IgD-negative memory B cell (primary cell): ENCODE measurements around the gene PRCD. TPM values are rescaled to one million over a fixed set of nuclear protein-coding genes. Genes with fewer than 3 reads are reported as not detected.

Experiments
- H3K27ac Mint-ChIP-seq, 3 donors: one replicate each; pipeline ENCODE4 v1.8.0; 2020 to 2022; ENCODE audit warnings: mild to moderate bottlenecking in 3 of 3, mixed read lengths in 3 of 3, moderate library complexity in 1 of 3
- H3K27me3 Mint-ChIP-seq: one replicate; pipeline ENCODE4 v1.8.0; 2021; ENCODE audit warnings: mixed read lengths
- H3K36me3 Mint-ChIP-seq: one replicate; pipeline ENCODE4 v1.8.0; 2020; ENCODE audit warnings: mild to moderate bottlenecking, mixed read lengths
- H3K4me1 Mint-ChIP-seq, 3 donors: one replicate each; pipeline ENCODE4 v1.8.0; 2020 to 2022; ENCODE audit warnings: mixed read lengths in 3 of 3, mild to moderate bottlenecking in 1 of 3
- H3K4me3 Mint-ChIP-seq, 4 donors: one replicate each; pipeline ENCODE4 v1.8.0; 2020 to 2022; ENCODE audit warnings: mild to moderate bottlenecking in 4 of 4, mixed read lengths in 4 of 4, moderate library complexity in 3 of 4
- H3K9me3 Mint-ChIP-seq, 3 donors: one replicate each; pipeline ENCODE4 v1.8.0; 2020 to 2021; ENCODE audit warnings: mixed read lengths in 3 of 3, mild to moderate bottlenecking in 1 of 3
- polyA plus RNA-seq: library from polyadenylated mRNA; unstranded; fragments of 300-500 nt; fragmentation: Illumina TruSeq; gene quantifications from one replicate; pipeline ENCODE4 v1.2.3, GENCODE V29; 2021

Gene PRCD
- polyA plus RNA-seq, 1 donor from 2014 or later = 24.4 TPM

GRCh38 chr17:76538281-76538931 lies 1.4 kb upstream of the PRCD start:
- H3K4me3 Mint-ChIP-seq = peak overlapping the region in 3 of 4 donors; percentile 63 to 88 (median 87)
- peak overlapping the region in 1 of 3 donors; percentile 39 for H3K27ac Mint-ChIP-seq
- H3K36me3 Mint-ChIP-seq = peaks cover 3% of the 10 kb centered on the region
- H3K9me3 Mint-ChIP-seq = no peaks in the 10 kb centered on the region
- H3K27me3 Mint-ChIP-seq = peaks cover 15% of the 10 kb centered on the region
- peaks cover 7 to 13% (median 11%) of the 10 kb centered on the region in 3 donors for H3K4me1 Mint-ChIP-seq

- H3K4me3 Mint-ChIP-seq = peak overlapping the region; percentile 58 to 88 (median 80)
- H3K27ac Mint-ChIP-seq = peak overlapping the region in 2 of 3 donors; percentile 24 to 39
- peaks cover 15% of the 10 kb centered on the region for H3K27me3 Mint-ChIP-seq
- H3K9me3 Mint-ChIP-seq = no peaks in the 10 kb centered on the region
- peaks cover 7 to 13% (median 11%) of the 10 kb centered on the region in 3 donors for H3K4me1 Mint-ChIP-seq
- peaks cover 3% of the 10 kb centered on the region for H3K36me3 Mint-ChIP-seq
Measured at GRCh38 chr17:76538941-76539570, 788 bp upstream of the PRCD start.

GRCh38 chr17:76540381-76541300 lies 797 bp downstream of the PRCD start:
- peak overlapping the region in 3 of 4 donors; percentile 32 to 71 (median 43) for H3K4me3 Mint-ChIP-seq
- H3K36me3 Mint-ChIP-seq = peaks cover 3% of the 10 kb centered on the region
- peaks cover 13% of the 10 kb centered on the region for H3K27me3 Mint-ChIP-seq
- H3K9me3 Mint-ChIP-seq = no peaks in the 10 kb centered on the region
- H3K4me1 Mint-ChIP-seq = peaks cover 7 to 13% (median 10%) of the 10 kb centered on the region in 3 donors
- H3K27ac Mint-ChIP-seq = peak overlapping the region in 1 of 3 donors; percentile 58

GRCh38 chr17:76541739-76542454 lies 2.1 kb downstream of the PRCD start:
- Mint-ChIP-seq H3K27ac (no peak overlapping the region), H3K9me3 (no peaks in the 10 kb centered on the region), H3K4me1 (peaks cover 5 to 9% (median 7%) of the 10 kb centered on the region in 3 donors), H3K4me3 (no peak overlapping the region), H3K27me3 (peaks cover 8% of the 10 kb centered on the region), H3K36me3 (peaks cover 3% of the 10 kb centered on the region)

- H3K27ac Mint-ChIP-seq = no peak overlapping the region
- H3K4me3 Mint-ChIP-seq = no peak overlapping the region
- H3K27me3 Mint-ChIP-seq = peaks cover 8% of the 10 kb centered on the region
- peaks cover 5 to 9% (median 7%) of the 10 kb centered on the region in 3 donors for H3K4me1 Mint-ChIP-seq
- H3K36me3 Mint-ChIP-seq = peaks cover 3% of the 10 kb centered on the region
- no peaks in the 10 kb centered on the region for H3K9me3 Mint-ChIP-seq
Measured at GRCh38 chr17:76542566-76542971, 2.7 kb downstream of the PRCD start.

- no peak overlapping the region for H3K27ac Mint-ChIP-seq
- H3K4me1 Mint-ChIP-seq = peaks cover 5 to 9% (median 7%) of the 10 kb centered on the region in 3 donors
- no peaks in the 10 kb centered on the region for H3K9me3 Mint-ChIP-seq
- H3K27me3 Mint-ChIP-seq = peaks cover 8% of the 10 kb centered on the region
- H3K36me3 Mint-ChIP-seq = peaks cover 3% of the 10 kb centered on the region
- no peak overlapping the region for H3K4me3 Mint-ChIP-seq
Measured at GRCh38 chr17:76542984-76543383, 3.1 kb downstream of the PRCD start.

- no peaks in the 10 kb centered on the region for H3K9me3 Mint-ChIP-seq
- H3K4me1 Mint-ChIP-seq = peaks cover 4 to 9% (median 7%) of the 10 kb centered on the region in 3 donors
- H3K36me3 Mint-ChIP-seq = peaks cover 3% of the 10 kb centered on the region
- H3K27me3 Mint-ChIP-seq = peaks cover 8% of the 10 kb centered on the region
- H3K4me3 Mint-ChIP-seq = no peak overlapping the region
- no peak overlapping the region for H3K27ac Mint-ChIP-seq
Measured at GRCh38 chr17:76543482-76543825, 3.6 kb downstream of the PRCD start.

- Mint-ChIP-seq H3K4me3 (no peak overlapping the region), H3K27ac (no peak overlapping the region), H3K27me3 (peaks cover 7% of the 10 kb centered on the region), H3K36me3 (peaks cover 1% of the 10 kb centered on the region), H3K9me3 (no peaks in the 10 kb centered on the region), H3K4me1 (peaks cover 4 to 7% (median 6%) of the 10 kb centered on the region in 3 donors)
Measured at GRCh38 chr17:76543826-76544545, 4.1 kb downstream of the PRCD start.

GRCh38 chr17:76544546-76545365 lies 4.9 kb downstream of the PRCD start:
- Mint-ChIP-seq H3K36me3 (peaks cover 3% of the 10 kb centered on the region), H3K9me3 (no peaks in the 10 kb centered on the region), H3K27me3 (no peaks in the 10 kb centered on the region), H3K4me3 (no peak overlapping the region), H3K4me1 (peaks cover 0 to 2% (median under 1%) of the 10 kb centered on the region in 3 donors), H3K27ac (no peak overlapping the region)

- no peaks in the 10 kb centered on the region for H3K27me3 Mint-ChIP-seq
- H3K36me3 Mint-ChIP-seq = peaks cover 3% of the 10 kb centered on the region
- peak overlapping the region in 1 of 3 donors; percentile 65 for H3K27ac Mint-ChIP-seq
- H3K4me1 Mint-ChIP-seq = peaks cover 0 to 2% (median 0%) of the 10 kb centered on the region in 3 donors
- no peak overlapping the region for H3K4me3 Mint-ChIP-seq
- no peaks in the 10 kb centered on the region for H3K9me3 Mint-ChIP-seq
Measured at GRCh38 chr17:76545918-76546555, 6.2 kb downstream of the PRCD start.

- Mint-ChIP-seq H3K27me3 (no peaks in the 10 kb centered on the region), H3K9me3 (no peaks in the 10 kb centered on the region), H3K4me3 (no peak overlapping the region), H3K27ac (peak overlapping the region in 1 of 3 donors; percentile 65), H3K36me3 (peaks cover 3% of the 10 kb centered on the region), H3K4me1 (peaks cover 0 to 2% (median 0%) of the 10 kb centered on the region in 3 donors)
Measured at GRCh38 chr17:76546556-76547182, 6.8 kb downstream of the PRCD start.

GRCh38 chr17:76547183-76547641 lies 7.4 kb downstream of the PRCD start:
- Mint-ChIP-seq H3K27ac (no peak overlapping the region), H3K36me3 (peaks cover 3% of the 10 kb centered on the region), H3K9me3 (no peaks in the 10 kb centered on the region), H3K4me1 (peaks cover 0 to 2% (median 0%) of the 10 kb centered on the region in 3 donors), H3K27me3 (no peaks in the 10 kb centered on the region), H3K4me3 (no peak overlapping the region)
